H1 (cell line): Measurements from ENCODE around the gene NR4A1. TPM values are rescaled to one million over a fixed set of nuclear protein-coding genes. Genes with fewer than 3 reads are reported as not detected.

Experiments
- TAF7 ChIP-seq: optimal IDR thresholded peaks from 2 replicates; pipeline ENCODE3; 2011; ENCODE audit warnings: low read depth, mild to moderate bottlenecking, inconsistent platforms, low read length, moderate library complexity, borderline replicate concordance
- polyA plus RNA-seq, 7 experiments: library from polyadenylated mRNA; depleted of rRNA in 3 of 7; stranded (reverse) in 5 of 7; unstranded in 2 of 7; fragments of >200 nt in 5 of 7; fragments of 200-250 nt in 2 of 7; gene quantifications; 1 replicate in 5 of 7; 2 replicates in 1 of 7; 4 replicates in 1 of 7; pipeline versions ENCODE4 v1.2.1 to v1.2.3, GENCODE V29; 2011 to 2013; ENCODE audit warnings: missing spikeins in 2 of 7, mixed read lengths in 2 of 7
- total RNA-seq: library from RNA; stranded (reverse); fragmentation: NEBNext Ultra II Directional; extraction: Animal tissue kit (Norgen Biotek cat#: 25700); gene quantifications from 2 replicates; pipeline ENCODE4 v1.2.1, GENCODE V29; 2021

NR4A1 gene
- total and polyA plus RNA-seq, 2 of the 8 experiments (the other 6 are each of a cell fraction or from before 2014, with no cell fraction given): 18.7 to 23.3 TPM

- TF ChIP-seq TAF7: no peak
Measured at GRCh38 chr12:52082988-52083637, 31.9 kb downstream of the NR4A1 start (continued).
